Spleen (tissue), 11 donors: ENCODE data around the gene CASR. TPM values are rescaled to one million over a fixed set of nuclear protein-coding genes. Genes with fewer than 3 reads are reported as not detected.

Source experiments
- DNase-seq: peaks from one replicate; pipeline ENCODE4 v3.0.0-alpha.2; 2020
- H3K27ac ChIP-seq, 8 donors: fragments of 200-600 bp; sonication (generic) in 7 of 8; 1 replicate in 4 of 8; 2 replicates in 4 of 8; pipeline versions ENCODE4 v1.5.0 to v1.8.0; 2016 to 2021; ENCODE audit warnings: inconsistent platforms in 4 of 8, mild to moderate bottlenecking in 4 of 8, moderate library complexity in 1 of 8
- H3K27me3 ChIP-seq, 7 donors: fragments of 200-600 bp; sonication (generic) in 6 of 7; replicated peaks in 1 of 7; 1 replicate in 4 of 7; 2 replicates in 3 of 7; pipeline versions ENCODE4 v1.5.0 to v1.8.0; 2016 to 2021; ENCODE audit warnings: inconsistent platforms in 3 of 7, mild to moderate bottlenecking in 1 of 7
- H3K36me3 ChIP-seq, 6 donors: fragments of 200-600 bp; sonication (generic) in 5 of 6; 1 replicate in 4 of 6; 2 replicates in 2 of 6; pipeline versions ENCODE4 v1.5.0 to v1.8.0; 2016 to 2021; ENCODE audit warnings: inconsistent platforms in 2 of 6
- H3K4me1 ChIP-seq, 6 donors: fragments of 200-600 bp; sonication (generic) in 5 of 6; 1 replicate in 3 of 6; 2 replicates in 3 of 6; pipeline versions ENCODE4 v1.5.0 to v1.8.0; 2016 to 2021; ENCODE audit warnings: inconsistent platforms in 3 of 6
- H3K4me3 ChIP-seq, 8 donors: fragments of 200-600 bp; sonication (generic) in 7 of 8; 1 replicate in 4 of 8; 2 replicates in 4 of 8; pipeline versions ENCODE4 v1.5.0 to v1.8.0; 2016 to 2021; ENCODE audit warnings: inconsistent platforms in 4 of 8, mild to moderate bottlenecking in 4 of 8, moderate library complexity in 2 of 8
- H3K9me3 ChIP-seq, 8 donors: fragments of 200-600 bp; sonication (generic) in 7 of 8; 1 replicate in 4 of 8; 2 replicates in 4 of 8; pipeline versions ENCODE4 v1.5.0 to v1.8.0; 2016 to 2021; ENCODE audit warnings: inconsistent platforms in 4 of 8
- POLR2A ChIP-seq, 3 donors: fragments of 450-650 bp; IDR thresholded peaks; one replicate each; pipeline ENCODE4 v1.5.1; 2017; ENCODE audit warnings: antibody characterized with exemption in 3 of 3, mild to moderate bottlenecking in 1 of 3
- POLR2AphosphoS5 ChIP-seq, 3 donors: sonication (generic); formaldehyde crosslinking; IDR thresholded peaks; one replicate each; pipeline ENCODE4 v1.5.1; 2017; ENCODE audit warnings: antibody characterized with exemption in 3 of 3
- WGBS, 5 donors: extraction: QIAGEN DNeasy Blood & Tissue Kit in 3 of 5; methylation state at CpG; one replicate each; pipeline versions ENCODE4 v1.1.5 to v1.1.7; 2013 to 2018; 5-methylcytosine and 5-hydroxymethylcytosine counted together
- intact Hi-C: fragments of 100-400 bp; cut with DNase I; formaldehyde crosslinking; loops from one replicate; pipeline ENCODE4 v1.15.0; 2023; ENCODE audit warnings: low total_unique reads
- polyA plus RNA-seq, 3 donors: library from polyadenylated mRNA; stranded (reverse); fragments of 200-250 nt; gene quantifications; one replicate each; pipeline ENCODE4 v1.2.1, GENCODE V29; 2013
- total RNA-seq, 7 donors: library from RNA; depleted of rRNA in 3 of 7; stranded (reverse); fragments of >200 nt in 3 of 7; fragmentation: NEBNext Ultra II Directional in 4 of 7; extraction: Animal tissue kit (Norgen Biotek cat#: 25700) in 4 of 7; gene quantifications; one replicate each; pipeline versions ENCODE4 v1.1.0 to v1.2.1, GENCODE V29; 2016 to 2021
- TF ChIP-seq, protein P1 (sequence below), 11 experiments: fragments of 200-600 bp in 7 of 11; fragments of 450-650 bp in 4 of 11; sonication (generic) in 4 of 11; IDR thresholded peaks in 8 of 11; conservative IDR thresholded peaks in 3 of 11; 1 replicate in 7 of 11; 2 replicates in 4 of 11; pipeline versions ENCODE4 v1.4.0 to v1.8.0; 2016 to 2021; ENCODE audit warnings: antibody characterized with exemption in 11 of 11, inconsistent platforms in 4 of 11, mild to moderate bottlenecking in 1 of 11
- donor health status: healthy with polysubstance abuse.
- donor health status: DM: no; HTN: no; CAD: no; lungs with moderate emphysema.
- donor health status: DM: no; HTN: no; CAD: no.
- donor health status: Bipolar disorder and iron deficiency.
- donor health status: healthy.
- donor health status: DM: no; HTN: no; CAD: no.
- donor health status: DM: yes; HTN: yes; CAD: no.

Gene CASR
- total and polyA plus RNA-seq, 10 donors: 0.08 to 4.3 (median 0.23) TPM

DNA sequence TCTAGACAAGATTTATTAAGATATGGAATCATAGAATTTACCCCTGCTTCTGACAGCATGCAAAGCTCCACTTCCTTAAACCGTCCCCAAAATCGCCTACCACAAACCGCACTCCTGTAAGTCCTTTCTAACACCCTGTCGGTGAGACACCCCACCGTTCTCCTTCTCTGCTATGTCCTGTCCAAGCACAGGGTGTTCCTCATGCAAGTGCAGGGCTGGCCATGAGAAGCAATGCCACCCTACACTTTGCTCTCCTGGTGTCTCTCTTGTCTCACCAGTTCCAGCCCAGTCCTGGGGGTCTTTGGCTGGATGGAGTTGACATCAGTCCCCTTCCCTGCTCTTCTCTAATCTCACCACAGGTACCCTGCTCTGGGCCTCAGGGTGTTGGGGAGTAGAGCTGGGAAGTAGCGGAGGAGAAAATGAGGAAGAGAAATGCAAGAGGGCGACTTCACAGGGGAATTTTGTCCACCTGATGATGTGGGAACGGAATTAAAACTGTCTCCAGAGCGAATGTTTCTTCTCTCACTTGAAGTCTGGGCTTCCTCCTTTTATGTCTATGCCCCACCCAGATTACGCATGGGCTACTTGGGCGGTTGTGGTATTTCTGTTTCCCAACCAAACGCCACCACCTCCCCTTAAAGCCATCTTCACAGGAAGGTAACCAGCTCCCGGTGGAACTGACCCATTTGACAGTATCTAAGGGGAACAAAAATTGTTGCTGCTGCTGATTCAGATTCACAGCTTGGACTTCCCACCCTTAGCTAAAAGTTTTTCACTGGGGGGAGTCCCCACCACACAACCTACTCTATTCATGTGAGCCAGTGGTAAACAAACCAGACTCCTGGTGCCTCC, 49.9 kb downstream of the CASR start:
- no peaks in the 10 kb centered on the region for H3K9me3 ChIP-seq
- TF ChIP-seq POLR2A (IDR thresholded peaks at IDR 0.05): no peak
- TF ChIP-seq, protein P1, sequence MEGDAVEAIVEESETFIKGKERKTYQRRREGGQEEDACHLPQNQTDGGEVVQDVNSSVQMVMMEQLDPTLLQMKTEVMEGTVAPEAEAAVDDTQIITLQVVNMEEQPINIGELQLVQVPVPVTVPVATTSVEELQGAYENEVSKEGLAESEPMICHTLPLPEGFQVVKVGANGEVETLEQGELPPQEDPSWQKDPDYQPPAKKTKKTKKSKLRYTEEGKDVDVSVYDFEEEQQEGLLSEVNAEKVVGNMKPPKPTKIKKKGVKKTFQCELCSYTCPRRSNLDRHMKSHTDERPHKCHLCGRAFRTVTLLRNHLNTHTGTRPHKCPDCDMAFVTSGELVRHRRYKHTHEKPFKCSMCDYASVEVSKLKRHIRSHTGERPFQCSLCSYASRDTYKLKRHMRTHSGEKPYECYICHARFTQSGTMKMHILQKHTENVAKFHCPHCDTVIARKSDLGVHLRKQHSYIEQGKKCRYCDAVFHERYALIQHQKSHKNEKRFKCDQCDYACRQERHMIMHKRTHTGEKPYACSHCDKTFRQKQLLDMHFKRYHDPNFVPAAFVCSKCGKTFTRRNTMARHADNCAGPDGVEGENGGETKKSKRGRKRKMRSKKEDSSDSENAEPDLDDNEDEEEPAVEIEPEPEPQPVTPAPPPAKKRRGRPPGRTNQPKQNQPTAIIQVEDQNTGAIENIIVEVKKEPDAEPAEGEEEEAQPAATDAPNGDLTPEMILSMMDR (IDR thresholded peaks at IDR 0.05 in 8 of 11, conservative IDR thresholded peaks at IDR 0.05 in 3 of 11): peak in 2 of 11 experiments; percentile 11 to 28
- peak in 2 of 3 donors; percentile 22 to 25 for TF ChIP-seq POLR2AphosphoS5 (IDR thresholded peaks at IDR 0.05)
- peak; percentile 75 for DNase-seq

GRCh38 chr3:122234117-122234516, 50.6 kb downstream of the CASR start:
- TF ChIP-seq POLR2AphosphoS5 (IDR thresholded peaks at IDR 0.05): no peak
- TF ChIP-seq, protein P1 (IDR thresholded peaks at IDR 0.05 in 8 of 11, conservative IDR thresholded peaks at IDR 0.05 in 3 of 11): no peak
- no peak for TF ChIP-seq POLR2A (IDR thresholded peaks at IDR 0.05)
- Histone ChIP-seq H3K4me3 (peak overlapping the region in 1 of 8 donors; percentile 57), H3K36me3 (no peaks in the 10 kb centered on the region), H3K4me1 (peaks cover 0 to 28% (median 14%) of the 10 kb centered on the region in 6 donors), H3K27me3 (peaks cover 0 to 7% (median 0%) of the 10 kb centered on the region in 7 donors), H3K9me3 (no peaks in the 10 kb centered on the region), H3K27ac (peak overlapping the region in 5 of 8 donors; percentile 76 to 91 (median 87))
- WGBS, 5 donors: 36 to 66% (median 41%) methylated on average over 1 of the region's 1 CpG
- intact Hi-C loops: no loop called here
- DNase-seq: no peak

More for the DNA sequence above, 49.9 kb downstream of the CASR start:
- Histone ChIP-seq H3K36me3 (no peaks in the 10 kb centered on the region), H3K4me1 (peaks cover 0 to 28% (median 14%) of the 10 kb centered on the region in 6 donors), H3K4me3 (peak overlapping the region in 5 of 8 donors; percentile 2 to 57 (median 13)), H3K27ac (peak overlapping the region in 7 of 8 donors; percentile 71 to 91 (median 85)), H3K27me3 (peaks cover 0 to 7% (median 0%) of the 10 kb centered on the region in 7 donors)
- WGBS, 5 donors: 25 to 41% (median 38%) methylated on average over 13 of the region's 13 CpGs
- intact Hi-C loops: no loop called here

GRCh38 chr3:122235147-122235546, 51.7 kb downstream of the CASR start:
- Histone ChIP-seq H3K36me3 (no peaks in the 10 kb centered on the region), H3K9me3 (no peaks in the 10 kb centered on the region), H3K27me3 (peaks cover 0 to 5% (median 0%) of the 10 kb centered on the region in 7 donors), H3K27ac (no peak overlapping the region), H3K4me1 (peaks cover 0 to 28% (median 14%) of the 10 kb centered on the region in 6 donors), H3K4me3 (no peak overlapping the region)
- DNase-seq: no peak
- intact Hi-C loops: no loop called here
- WGBS, 5 donors: 70 to 79% (median 76%) methylated on average over 3 of the region's 3 CpGs
- no peak for TF ChIP-seq POLR2AphosphoS5 (IDR thresholded peaks at IDR 0.05)
- TF ChIP-seq, protein P1 (IDR thresholded peaks at IDR 0.05 in 8 of 11, conservative IDR thresholded peaks at IDR 0.05 in 3 of 11): no peak
- no peak for TF ChIP-seq POLR2A (IDR thresholded peaks at IDR 0.05)

GRCh38 chr3:122239112-122239511, 55.6 kb downstream of the CASR start:
- TF ChIP-seq, protein P1 (IDR thresholded peaks at IDR 0.05 in 8 of 11, conservative IDR thresholded peaks at IDR 0.05 in 3 of 11): no peak
- TF ChIP-seq POLR2A (IDR thresholded peaks at IDR 0.05): no peak
- TF ChIP-seq POLR2AphosphoS5 (IDR thresholded peaks at IDR 0.05): no peak

More at GRCh38 chr3:122239112-122239511, 55.6 kb downstream of the CASR start:
- Histone ChIP-seq H3K4me1 (peaks cover 0 to 8% (median under 1%) of the 10 kb centered on the region in 6 donors), H3K27ac (no peak overlapping the region), H3K4me3 (no peak overlapping the region), H3K36me3 (no peaks in the 10 kb centered on the region), H3K27me3 (no peaks in the 10 kb centered on the region), H3K9me3 (no peaks in the 10 kb centered on the region)
- no peak for DNase-seq
- whole genome bisulfite sequencing, 5 donors: 69 to 93% (median 87%) methylated on average over 2 of the region's 2 CpGs
- intact Hi-C loops: no loop called here
